ENCODE results near the gene TBC1D22A. TPM values are rescaled to one million over a fixed set of nuclear protein-coding genes. Genes with fewer than 3 reads are reported as not detected.

The TBC1D22A gene
- total and polyA plus RNA-seq, 4 experiments from 2014 or later, result 20.6 to 49.2 (median 36.7) TPM

GRCh38 chr22:47063071-47063509 is 300.6 kb downstream of the TBC1D22A start:
- intact Hi-C loops (cut with micrococcal nuclease), result no loop called here

DNA sequence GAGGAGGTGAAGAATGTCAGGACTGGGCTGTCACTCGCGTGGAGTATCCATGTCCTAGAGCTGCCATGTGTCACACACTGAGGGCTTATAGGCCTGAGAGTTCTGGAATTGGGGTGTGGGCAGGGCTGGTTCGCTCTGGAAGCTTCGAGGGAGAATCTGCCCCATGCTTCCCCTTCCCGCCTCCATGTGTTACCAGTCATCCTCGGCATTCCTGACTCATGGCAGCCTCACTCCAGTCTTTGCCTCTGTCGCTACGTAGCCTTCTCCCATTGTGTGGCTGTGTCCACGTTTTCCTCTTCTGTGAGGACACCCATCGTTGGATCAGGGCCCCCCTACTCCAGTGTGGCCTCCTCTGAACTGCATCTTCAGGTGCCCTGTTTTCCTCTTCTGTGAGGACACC is 301.2 kb downstream of the TBC1D22A start:
- H3K27me3 Mint-ChIP-seq, result no peaks in the 10 kb centered on the region
- ChIA-PET CTCF (ENCODE audit: partially characterized antibody) (no interaction called here), POLR2A (ENCODE audit: partially characterized antibody) (no interaction called here)
- Histone ChIP-seq H3K9me3 (ENCODE audit: control insufficient read depth in 1 of 2, low read length in 2 of 2) (no peaks in the 10 kb centered on the region), H3K4me1 (ENCODE audit: insufficient read depth, low read length) (peaks cover 12% of the 10 kb centered on the region), H3K4me3 (ENCODE audit: low read length in 2 of 2) (no peak overlapping the region), H3K27me3 (ENCODE audit: insufficient read depth, low read length) (no peaks in the 10 kb centered on the region), H3K36me3 (ENCODE audit: insufficient read depth, low read length) (peaks cover 8% of the 10 kb centered on the region), H3K27ac (ENCODE audit: low read depth, low read length) (no peak overlapping the region)
- no peaks in the 10 kb centered on the region for H3K9me3 Mint-ChIP-seq
- peaks cover 46 to 49% of the 10 kb centered on the region in 2 donors for H3K36me3 Mint-ChIP-seq
- intact Hi-C loops (cut with micrococcal nuclease), result no loop called here
- DNase-seq, result no peak
- H3K27ac Mint-ChIP-seq, result no peak overlapping the region
- H3K4me3 Mint-ChIP-seq, result no peak overlapping the region
- H3K4me1 Mint-ChIP-seq, result peaks cover 15 to 48% (median 22%) of the 10 kb centered on the region in 4 donors

More at GRCh38 chr22:47063071-47063509, 300.6 kb downstream of the TBC1D22A start:
- H3K36me3 Mint-ChIP-seq, result peaks cover 44 to 54% of the 10 kb centered on the region in 2 donors
- Histone ChIP-seq H3K27ac (ENCODE audit: low read depth, low read length) (no peak overlapping the region), H3K36me3 (ENCODE audit: insufficient read depth, low read length) (peaks cover 10% of the 10 kb centered on the region), H3K4me1 (ENCODE audit: insufficient read depth, low read length) (peaks cover 7% of the 10 kb centered on the region), H3K27me3 (ENCODE audit: insufficient read depth, low read length) (no peaks in the 10 kb centered on the region), H3K9me3 (ENCODE audit: control insufficient read depth in 1 of 2, low read length in 2 of 2) (no peaks in the 10 kb centered on the region), H3K4me3 (ENCODE audit: low read length in 2 of 2) (no peak overlapping the region)
- H3K4me1 Mint-ChIP-seq, result peaks cover 9 to 43% (median 17%) of the 10 kb centered on the region in 4 donors
- peak overlapping the region in 2 of 7 donors; percentile 69 to 71 for H3K27ac Mint-ChIP-seq
- ChIA-PET CTCF (ENCODE audit: partially characterized antibody) (no interaction called here), POLR2A (ENCODE audit: partially characterized antibody) (no interaction called here)
- H3K27me3 Mint-ChIP-seq, result no peaks in the 10 kb centered on the region
- H3K9me3 Mint-ChIP-seq, result peaks cover 0 to 1% (median 0%) of the 10 kb centered on the region in 8 donors
- no peak overlapping the region for H3K4me3 Mint-ChIP-seq
- DNase-seq, result no peak

GRCh38 chr22:47064016-47064415 is 301.6 kb downstream of the TBC1D22A start:
- no peak for DNase-seq
- no peaks in the 10 kb centered on the region for H3K9me3 Mint-ChIP-seq
- no peak overlapping the region for H3K27ac Mint-ChIP-seq
- ChIA-PET CTCF (ENCODE audit: partially characterized antibody) (no interaction called here), POLR2A (ENCODE audit: partially characterized antibody) (no interaction called here)
- no peaks in the 10 kb centered on the region for H3K27me3 ChIP-seq (ENCODE audit: insufficient read depth, low read length)
- peaks cover 12% of the 10 kb centered on the region for H3K4me1 ChIP-seq (ENCODE audit: insufficient read depth, low read length)
- H3K4me3 Mint-ChIP-seq, result no peak overlapping the region
- peaks cover 4% of the 10 kb centered on the region for H3K36me3 ChIP-seq (ENCODE audit: insufficient read depth, low read length)
- peaks cover 46 to 48% of the 10 kb centered on the region in 2 donors for H3K36me3 Mint-ChIP-seq
- H3K4me1 Mint-ChIP-seq, result peaks cover 16 to 50% (median 24%) of the 10 kb centered on the region in 4 donors
- H3K27me3 Mint-ChIP-seq, result no peaks in the 10 kb centered on the region
- intact Hi-C loops (cut with micrococcal nuclease), result no loop called here
- H3K27ac ChIP-seq (ENCODE audit: low read depth, low read length), result no peak overlapping the region
- H3K9me3 ChIP-seq (ENCODE audit: control insufficient read depth in 1 of 2, low read length in 2 of 2), result no peaks in the 10 kb centered on the region
- no peak overlapping the region for H3K4me3 ChIP-seq (ENCODE audit: low read length in 2 of 2)

DNA sequence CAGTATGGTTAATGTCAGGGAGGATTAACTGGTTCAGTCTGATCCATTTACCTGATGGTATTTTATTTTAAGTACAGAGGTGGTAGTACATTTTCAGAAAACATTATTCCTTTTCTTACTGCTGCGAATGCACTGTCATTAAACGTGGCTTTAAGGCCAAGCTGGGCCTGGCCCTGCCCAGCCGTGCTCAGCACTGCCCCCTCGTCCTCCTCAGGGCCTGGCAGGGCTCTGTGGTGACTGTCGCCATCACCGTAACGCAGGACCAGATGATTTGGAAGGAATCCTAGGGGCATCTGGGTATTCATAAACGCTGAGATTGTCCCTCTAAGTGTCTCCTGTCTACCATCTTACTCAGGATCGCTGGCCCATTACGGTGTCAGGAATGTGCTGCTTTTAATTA is 302.0 kb downstream of the TBC1D22A start:
- peaks cover 12% of the 10 kb centered on the region for H3K4me1 ChIP-seq (ENCODE audit: insufficient read depth, low read length)
- Mint-ChIP-seq H3K36me3 (peaks cover 42 to 44% of the 10 kb centered on the region in 2 donors), H3K9me3 (no peaks in the 10 kb centered on the region), H3K27ac (no peak overlapping the region), H3K4me1 (peaks cover 16 to 50% (median 24%) of the 10 kb centered on the region in 4 donors), H3K4me3 (no peak overlapping the region), H3K27me3 (no peaks in the 10 kb centered on the region)
- intact Hi-C loops (cut with micrococcal nuclease), result no loop called here
- no peaks in the 10 kb centered on the region for H3K9me3 ChIP-seq (ENCODE audit: control insufficient read depth in 1 of 2, low read length in 2 of 2)
- H3K4me3 ChIP-seq (ENCODE audit: low read length in 2 of 2), result no peak overlapping the region
- CTCF ChIA-PET (ENCODE audit: partially characterized antibody), result no interaction called here
- no peak overlapping the region for H3K27ac ChIP-seq (ENCODE audit: low read depth, low read length)
- peaks cover 4% of the 10 kb centered on the region for H3K36me3 ChIP-seq (ENCODE audit: insufficient read depth, low read length)
- POLR2A ChIA-PET (ENCODE audit: partially characterized antibody), result no interaction called here
- no peaks in the 10 kb centered on the region for H3K27me3 ChIP-seq (ENCODE audit: insufficient read depth, low read length)
- no peak for DNase-seq

DNA sequence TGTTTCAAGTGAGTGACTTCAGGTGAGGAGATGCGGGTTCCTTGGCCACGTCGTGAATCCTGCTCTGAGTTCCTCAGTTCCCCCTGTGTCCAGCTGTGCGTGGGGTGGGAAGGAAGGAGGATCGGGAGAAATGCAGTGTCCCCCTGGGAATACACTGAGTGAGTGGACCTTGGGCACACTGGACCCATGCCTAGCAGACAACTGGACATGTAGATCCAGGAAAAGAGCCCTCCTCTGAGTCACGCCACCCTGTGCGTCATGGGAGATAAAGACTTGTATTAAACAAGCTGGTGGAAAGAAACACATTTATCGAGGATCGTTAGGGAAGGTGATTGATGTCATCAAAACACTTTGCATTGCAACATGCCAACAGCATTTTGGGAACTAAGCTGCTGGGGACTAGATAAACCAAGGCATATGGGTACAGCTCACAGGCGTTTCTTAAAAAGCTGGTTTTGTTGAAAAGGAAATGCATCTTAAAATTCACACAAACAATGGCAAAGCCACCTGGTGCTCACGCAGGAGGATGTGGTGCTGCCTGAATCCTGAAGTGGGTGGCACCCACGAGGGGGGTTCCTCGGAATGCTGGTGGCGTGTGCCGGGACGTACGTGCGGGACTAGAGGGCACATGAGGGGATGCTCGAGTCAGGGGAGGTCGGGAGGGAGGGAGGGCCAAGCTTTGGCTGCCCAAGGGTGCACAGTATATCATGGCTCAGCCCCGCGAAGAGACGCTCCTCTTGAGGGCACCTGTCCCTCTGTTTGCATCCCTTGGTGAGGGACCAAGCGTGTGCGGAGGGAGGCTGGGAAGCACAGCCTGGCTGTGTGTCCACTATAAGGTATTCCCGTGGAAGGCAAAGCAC is 303.5 kb downstream of the TBC1D22A start:
- no peaks in the 10 kb centered on the region for H3K9me3 ChIP-seq (ENCODE audit: control insufficient read depth in 1 of 2, low read length in 2 of 2)
- H3K27me3 Mint-ChIP-seq, result no peaks in the 10 kb centered on the region
- ChIA-PET CTCF (ENCODE audit: partially characterized antibody) (interaction anchor here (0.9 kb wide), 1 partner anchor 8 kb away, joined by 3 read pairs; no protein-coding TSS in a partner anchor), POLR2A (ENCODE audit: partially characterized antibody) (no interaction called here)
- no peaks in the 10 kb centered on the region for H3K27me3 ChIP-seq (ENCODE audit: insufficient read depth, low read length)
- H3K27ac Mint-ChIP-seq, result no peak overlapping the region
- no peaks in the 10 kb centered on the region for H3K9me3 Mint-ChIP-seq
- intact Hi-C loops (cut with micrococcal nuclease), result no loop called here
- H3K4me1 Mint-ChIP-seq, result peaks cover 16 to 49% (median 24%) of the 10 kb centered on the region in 4 donors
- peaks cover 12% of the 10 kb centered on the region for H3K4me1 ChIP-seq (ENCODE audit: insufficient read depth, low read length)
- H3K4me3 Mint-ChIP-seq, result peak overlapping the region in 1 of 8 donors; percentile 9
- H3K4me3 ChIP-seq (ENCODE audit: low read length in 2 of 2), result no peak overlapping the region
- DNase-seq, result no peak
- peaks cover 33 to 41% of the 10 kb centered on the region in 2 donors for H3K36me3 Mint-ChIP-seq
- peaks cover 4% of the 10 kb centered on the region for H3K36me3 ChIP-seq (ENCODE audit: insufficient read depth, low read length)
- no peak overlapping the region for H3K27ac ChIP-seq (ENCODE audit: low read depth, low read length)

- Mint-ChIP-seq H3K27me3 (no peaks in the 10 kb centered on the region), H3K27ac (no peak overlapping the region), H3K36me3 (peaks cover 28 to 39% of the 10 kb centered on the region in 2 donors), H3K9me3 (no peaks in the 10 kb centered on the region), H3K4me1 (peaks cover 14 to 47% (median 24%) of the 10 kb centered on the region in 4 donors), H3K4me3 (no peak overlapping the region)
- H3K9me3 ChIP-seq (ENCODE audit: control insufficient read depth in 1 of 2, low read length in 2 of 2), result no peaks in the 10 kb centered on the region
- CTCF ChIA-PET (ENCODE audit: partially characterized antibody), result no interaction called here
- no peak overlapping the region for H3K27ac ChIP-seq (ENCODE audit: low read depth, low read length)
- no peak overlapping the region for H3K4me3 ChIP-seq (ENCODE audit: low read length in 2 of 2)
- DNase-seq, result no peak
- intact Hi-C loops (cut with micrococcal nuclease), result no loop called here
- POLR2A ChIA-PET (ENCODE audit: partially characterized antibody), result no interaction called here
- peaks cover 4% of the 10 kb centered on the region for H3K36me3 ChIP-seq (ENCODE audit: insufficient read depth, low read length)
- peaks cover 12% of the 10 kb centered on the region for H3K4me1 ChIP-seq (ENCODE audit: insufficient read depth, low read length)
- H3K27me3 ChIP-seq (ENCODE audit: insufficient read depth, low read length), result no peaks in the 10 kb centered on the region
These were observed 304.1 kb downstream of the TBC1D22A start for GRCh38 chr22:47066616-47066905.

DNA sequence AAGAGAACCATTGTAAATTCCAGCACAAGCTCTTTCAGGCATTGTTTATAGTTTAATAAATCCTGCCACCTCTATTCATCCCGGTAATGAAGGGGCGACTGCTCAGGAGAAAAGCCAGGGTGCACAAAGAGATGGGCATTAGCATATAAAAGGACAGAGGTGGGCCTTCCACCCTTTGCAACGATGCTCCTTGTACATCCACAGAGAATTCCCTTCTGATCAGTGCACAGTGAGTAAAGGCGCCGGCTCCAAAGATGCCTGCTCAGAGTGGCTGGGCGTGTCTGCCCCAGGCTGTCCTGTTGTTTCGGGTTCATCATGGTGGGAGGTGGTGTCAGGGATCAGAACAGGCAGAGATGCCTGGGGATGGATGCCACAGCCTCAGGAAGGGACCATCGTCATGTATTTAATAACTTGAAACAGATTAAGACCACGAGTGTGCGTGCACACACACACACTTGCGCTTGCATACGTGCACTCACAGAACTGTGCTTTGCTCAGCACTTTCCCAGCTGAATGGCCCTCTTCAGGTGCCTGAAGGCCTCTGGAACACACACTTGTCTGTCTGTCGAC is 305.0 kb downstream of the TBC1D22A start:
- Mint-ChIP-seq H3K4me1 (peaks cover 14 to 47% (median 24%) of the 10 kb centered on the region in 4 donors), H3K4me3 (no peak overlapping the region), H3K27me3 (no peaks in the 10 kb centered on the region), H3K9me3 (peaks cover 0 to under 1% (median 0%) of the 10 kb centered on the region in 8 donors), H3K36me3 (peaks cover 23 to 37% of the 10 kb centered on the region in 2 donors), H3K27ac (peak overlapping the region in 1 of 7 donors; percentile 12)
- Histone ChIP-seq H3K27me3 (ENCODE audit: insufficient read depth, low read length) (no peaks in the 10 kb centered on the region), H3K27ac (ENCODE audit: low read depth, low read length) (no peak overlapping the region), H3K4me1 (ENCODE audit: insufficient read depth, low read length) (peaks cover 12% of the 10 kb centered on the region), H3K9me3 (ENCODE audit: control insufficient read depth in 1 of 2, low read length in 2 of 2) (no peaks in the 10 kb centered on the region), H3K4me3 (ENCODE audit: low read length in 2 of 2) (no peak overlapping the region), H3K36me3 (ENCODE audit: insufficient read depth, low read length) (peaks cover 4% of the 10 kb centered on the region)
- ChIA-PET POLR2A (ENCODE audit: partially characterized antibody) (no interaction called here), CTCF (ENCODE audit: partially characterized antibody) (no interaction called here)
- DNase-seq, result no peak
- intact Hi-C loops (cut with micrococcal nuclease), result no loop called here

Measured in CD4-positive, alpha-beta memory T cell (primary cell).